ENCODE measurements around the gene MYH6. TPM values are rescaled to one million over a fixed set of nuclear protein-coding genes. Genes with fewer than 3 reads are reported as not detected.

Gene MYH6
- total and polyA plus RNA-seq, 9 donors, result 0.66 to 7.2 (median 4.4) TPM

DNA sequence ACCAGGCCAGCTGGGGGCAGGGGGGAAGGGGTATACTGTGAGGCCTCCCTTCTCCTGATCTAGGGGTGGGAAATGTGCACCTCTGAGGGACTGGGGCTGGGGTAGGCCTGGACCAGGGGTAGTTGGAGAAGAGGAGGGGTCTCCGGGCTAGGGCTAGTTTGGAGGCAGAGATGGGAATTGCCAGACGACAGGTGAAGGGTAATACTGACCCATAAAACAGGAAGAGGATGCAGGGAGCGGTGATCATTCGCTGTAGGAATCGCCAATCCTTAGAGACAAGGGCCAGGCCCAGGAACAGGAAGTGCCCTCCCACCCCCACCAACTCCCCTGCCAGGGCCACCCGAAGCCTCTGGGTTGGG is 59.8 kb downstream of the MYH6 start:
- no peak for DNase-seq

DNA sequence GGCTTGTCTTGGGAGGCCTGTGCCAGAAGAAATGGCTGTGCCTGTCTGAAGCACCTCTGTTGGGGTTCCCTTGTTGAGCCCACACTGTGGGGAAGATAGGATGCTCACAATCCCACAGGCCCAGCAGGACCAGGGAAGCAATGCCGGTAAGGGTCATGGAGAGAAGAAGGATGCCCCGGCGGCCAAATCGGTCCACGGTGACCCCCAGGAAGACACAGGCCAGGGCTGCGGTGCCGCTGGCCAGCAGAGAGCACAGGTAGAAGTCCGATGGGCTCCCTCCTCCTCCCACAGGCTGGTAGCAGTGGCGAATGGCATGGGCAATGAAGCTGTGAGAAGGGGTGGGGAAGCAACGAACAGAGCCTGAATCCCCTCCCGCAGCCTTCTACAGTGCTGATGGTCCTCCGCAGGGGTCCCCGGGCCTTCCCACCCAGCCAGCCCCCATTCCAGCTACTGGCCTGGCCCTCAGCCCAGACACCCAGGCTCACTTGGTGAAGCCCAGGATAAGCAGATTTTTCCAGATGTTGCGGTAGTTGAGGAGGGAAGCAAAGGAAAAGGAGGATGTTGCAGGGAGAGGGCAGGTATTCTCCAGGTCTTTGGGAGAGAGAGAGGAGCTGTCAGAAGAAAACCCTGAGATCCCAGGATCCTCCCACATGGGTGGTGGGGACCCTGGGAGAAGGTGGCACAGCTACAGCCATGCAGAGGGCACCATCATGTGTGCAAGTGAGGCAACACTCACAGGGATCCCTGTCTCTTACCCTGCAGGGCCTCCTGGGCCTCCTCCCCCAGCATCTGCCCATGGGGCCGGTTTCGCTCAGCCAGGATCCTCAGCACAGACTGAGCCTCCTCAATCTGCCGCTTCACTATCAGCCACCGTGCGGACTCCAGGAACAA is 60.4 kb downstream of the MYH6 start:
- Histone ChIP-seq H3K4me3 (ENCODE audit: low read length) (no peak overlapping the region), H3K4me1 (ENCODE audit: control insufficient read depth, insufficient read depth, low read length) (peaks cover 10% of the 10 kb centered on the region), H3K36me3 (ENCODE audit: control insufficient read depth, insufficient read depth, low read length) (peaks cover 16% of the 10 kb centered on the region), H3K27ac (ENCODE audit: low read length) (no peak overlapping the region), H3K9me3 (replicated peaks; ENCODE audit: control insufficient read depth, low read depth, low read length) (no peaks in the 10 kb centered on the region), H3K27me3 (ENCODE audit: control insufficient read depth, insufficient read depth, low read length) (peaks cover 10% of the 10 kb centered on the region)
- no peak for DNase-seq
- 82% methylated on average over 8 of the region's 19 CpGs for WGBS (ENCODE audit: insufficient coverage)

More for the DNA sequence above, 59.8 kb downstream of the MYH6 start:
- Histone ChIP-seq H3K36me3 (ENCODE audit: control insufficient read depth, insufficient read depth, low read length) (peaks cover 16% of the 10 kb centered on the region), H3K9me3 (replicated peaks; ENCODE audit: control insufficient read depth, low read depth, low read length) (no peaks in the 10 kb centered on the region), H3K27ac (ENCODE audit: low read length) (no peak overlapping the region), H3K4me1 (ENCODE audit: control insufficient read depth, insufficient read depth, low read length) (peaks cover 13% of the 10 kb centered on the region), H3K4me3 (ENCODE audit: low read length) (no peak overlapping the region), H3K27me3 (ENCODE audit: control insufficient read depth, insufficient read depth, low read length) (peaks cover 10% of the 10 kb centered on the region)
- WGBS (ENCODE audit: insufficient coverage), result 100% methylated on average over 1 of the region's 6 CpGs

DNA sequence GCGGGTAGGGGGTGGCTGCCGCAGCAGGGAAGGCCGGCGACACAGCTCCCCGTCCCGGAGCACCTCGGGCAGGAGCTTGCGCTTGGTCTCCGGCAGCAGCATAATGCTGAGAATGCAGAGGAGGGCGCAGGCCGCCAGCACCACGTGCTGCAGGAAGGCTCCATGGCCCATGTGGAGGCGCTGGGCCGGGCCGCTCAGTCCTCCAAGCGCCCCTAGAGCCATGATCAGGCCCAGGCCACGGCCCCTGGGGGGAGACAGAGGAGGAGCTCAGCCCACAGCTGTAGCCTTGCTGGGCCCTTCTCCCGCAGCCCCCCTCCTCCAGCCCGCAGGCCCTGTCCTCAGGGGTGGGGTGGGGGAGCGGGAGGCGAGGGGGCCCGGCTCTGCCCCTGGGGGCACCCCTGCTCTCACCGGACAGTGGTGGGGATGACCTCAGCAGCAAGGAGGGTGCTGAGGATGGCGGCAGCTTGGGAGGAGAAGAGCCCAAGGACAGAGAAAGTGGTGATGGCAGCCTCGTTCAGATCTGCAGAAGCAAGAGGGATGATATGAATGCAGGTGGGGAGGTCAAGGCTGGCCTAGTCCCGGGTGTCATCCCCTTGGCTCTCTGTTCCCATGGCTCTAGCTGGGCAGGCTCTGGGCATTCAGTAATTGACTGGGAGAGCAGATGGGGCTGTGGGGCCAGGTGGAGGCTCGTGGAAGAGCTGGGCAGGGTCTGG is 61.2 kb downstream of the MYH6 start:
- no peak for DNase-seq
- no peak overlapping the region for H3K4me3 ChIP-seq (ENCODE audit: low read length)
- H3K36me3 ChIP-seq (ENCODE audit: control insufficient read depth, insufficient read depth, low read length), result peaks cover 16% of the 10 kb centered on the region
- H3K27me3 ChIP-seq (ENCODE audit: control insufficient read depth, insufficient read depth, low read length), result peaks cover 5% of the 10 kb centered on the region
- H3K9me3 ChIP-seq (replicated peaks; ENCODE audit: control insufficient read depth, low read depth, low read length), result no peaks in the 10 kb centered on the region
- WGBS (ENCODE audit: insufficient coverage), result 67% methylated on average over 21 of the region's 27 CpGs
- peaks cover 4% of the 10 kb centered on the region for H3K4me1 ChIP-seq (ENCODE audit: control insufficient read depth, insufficient read depth, low read length)
- no peak overlapping the region for H3K27ac ChIP-seq (ENCODE audit: low read length)

DNA sequence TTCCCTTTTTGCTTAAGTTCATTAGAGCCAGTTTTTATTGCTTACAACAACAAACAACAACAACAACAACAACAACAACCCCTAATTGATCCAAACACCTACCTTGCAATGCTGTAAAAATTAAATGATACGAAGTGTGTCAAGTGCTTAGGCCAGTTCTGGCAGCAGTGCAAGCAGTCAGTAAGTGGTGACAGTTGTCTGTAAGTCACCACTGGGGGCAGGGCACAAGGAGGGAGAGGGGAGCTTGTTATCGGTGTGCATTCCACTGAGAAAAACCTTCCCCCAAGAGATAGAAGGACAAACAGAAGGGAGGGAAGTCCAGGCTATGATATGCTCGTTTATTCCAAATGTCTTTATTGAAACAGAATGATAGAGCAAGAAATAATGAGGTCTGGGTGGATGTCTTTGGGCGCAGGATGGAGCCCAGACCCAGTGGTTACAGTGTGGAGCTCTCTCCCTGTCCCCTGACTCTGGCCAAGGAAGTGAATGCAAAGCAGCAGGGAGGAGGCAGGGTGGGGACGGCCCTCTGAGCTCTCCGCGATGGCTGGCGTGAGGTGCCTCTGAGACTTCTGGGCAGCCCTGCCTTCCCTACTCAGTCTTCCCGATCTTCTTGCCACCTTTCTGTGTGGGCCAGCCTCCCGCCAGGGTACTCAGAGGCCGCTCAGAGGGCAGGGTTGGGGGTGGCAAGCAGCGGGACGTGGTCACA is 61.9 kb downstream of the MYH6 start:
- no peaks in the 10 kb centered on the region for H3K27me3 ChIP-seq (ENCODE audit: control insufficient read depth, insufficient read depth, low read length)
- peaks cover 16% of the 10 kb centered on the region for H3K36me3 ChIP-seq (ENCODE audit: control insufficient read depth, insufficient read depth, low read length)
- no peaks in the 10 kb centered on the region for H3K9me3 ChIP-seq (replicated peaks; ENCODE audit: control insufficient read depth, low read depth, low read length)
- no peak overlapping the region for H3K27ac ChIP-seq (ENCODE audit: low read length)
- no peak overlapping the region for H3K4me3 ChIP-seq (ENCODE audit: low read length)
- no peak for DNase-seq
- 76% methylated on average over 7 of the region's 13 CpGs for WGBS (ENCODE audit: insufficient coverage)
- H3K4me1 ChIP-seq (ENCODE audit: control insufficient read depth, insufficient read depth, low read length), result no peaks in the 10 kb centered on the region

DNA sequence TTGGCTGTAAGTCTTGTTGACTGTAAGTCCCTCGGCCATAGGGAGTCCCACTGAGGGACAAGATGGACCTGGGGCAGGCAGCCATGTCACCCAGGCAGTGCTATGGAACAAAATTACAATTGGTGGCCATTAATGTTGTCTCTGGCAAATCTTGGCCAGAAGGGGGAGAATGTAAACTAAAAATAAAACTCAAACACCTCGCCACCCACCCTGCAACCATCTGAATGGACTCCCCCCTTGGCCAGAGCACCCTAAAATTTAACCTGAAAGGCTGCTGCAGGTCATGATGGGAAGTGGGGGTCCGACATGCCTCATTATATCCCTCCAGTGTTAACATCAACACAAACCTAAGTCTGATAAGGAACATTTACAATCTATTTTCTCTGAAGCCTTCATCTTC is 63.6 kb downstream of the MYH6 start:
- no peak overlapping the region for H3K4me3 ChIP-seq (ENCODE audit: low read length)
- no peak overlapping the region for H3K27ac ChIP-seq (ENCODE audit: low read length)
- H3K27me3 ChIP-seq (ENCODE audit: control insufficient read depth, insufficient read depth, low read length), result no peaks in the 10 kb centered on the region
- WGBS (ENCODE audit: insufficient coverage), result 48% methylated on average over 2 of the region's 3 CpGs
- H3K36me3 ChIP-seq (ENCODE audit: control insufficient read depth, insufficient read depth, low read length), result peaks cover 15% of the 10 kb centered on the region
- no peaks in the 10 kb centered on the region for H3K9me3 ChIP-seq (replicated peaks; ENCODE audit: control insufficient read depth, low read depth, low read length)
- DNase-seq, result no peak
- H3K4me1 ChIP-seq (ENCODE audit: control insufficient read depth, insufficient read depth, low read length), result no peaks in the 10 kb centered on the region

DNA sequence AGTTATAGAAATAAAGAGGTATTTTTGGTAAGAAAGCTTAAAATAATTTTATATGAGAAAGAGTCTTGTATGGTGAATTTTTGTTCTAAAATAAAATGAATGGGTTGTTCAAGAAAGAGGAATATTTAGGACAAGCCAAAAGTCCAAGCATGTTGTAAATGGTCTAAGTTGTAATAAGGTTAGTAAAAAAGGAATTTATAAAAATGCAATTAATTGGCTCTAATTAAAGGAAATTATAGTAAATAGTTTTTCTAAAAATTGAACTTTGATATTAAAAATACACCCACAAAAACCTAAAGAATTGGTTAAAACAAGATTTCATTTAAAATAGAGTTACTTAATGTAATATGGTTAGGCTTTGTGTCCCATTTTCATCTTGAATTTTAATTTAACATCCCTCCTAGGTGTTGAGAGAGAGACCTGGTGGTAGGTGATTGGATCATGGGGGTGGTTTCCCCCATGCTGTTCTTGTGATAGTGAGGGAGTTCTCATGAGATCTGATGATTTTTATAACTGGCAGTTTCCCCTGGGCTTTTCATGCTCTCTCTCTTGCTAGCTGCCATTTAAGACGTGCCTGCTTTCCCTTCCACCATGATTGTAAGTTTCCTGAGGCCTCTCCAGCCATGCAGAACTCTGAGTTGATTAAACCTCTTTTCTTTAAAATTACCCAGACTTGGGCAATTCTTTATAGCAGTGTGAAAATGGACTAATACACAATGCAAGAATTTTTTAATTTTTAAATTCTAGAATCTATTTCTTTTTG is 68.4 kb downstream of the MYH6 start:
- Histone ChIP-seq H3K27me3 (ENCODE audit: control insufficient read depth, insufficient read depth, low read length) (no peaks in the 10 kb centered on the region), H3K4me3 (ENCODE audit: low read length) (no peak overlapping the region), H3K4me1 (ENCODE audit: control insufficient read depth, insufficient read depth, low read length) (no peaks in the 10 kb centered on the region), H3K27ac (ENCODE audit: low read length) (no peak overlapping the region), H3K36me3 (ENCODE audit: control insufficient read depth, insufficient read depth, low read length) (no peaks in the 10 kb centered on the region), H3K9me3 (replicated peaks; ENCODE audit: control insufficient read depth, low read depth, low read length) (peaks cover 3% of the 10 kb centered on the region)
- WGBS (ENCODE audit: insufficient coverage), result no CpG with 5 or more reads among the region's 1 CpG
- DNase-seq, result no peak

DNA sequence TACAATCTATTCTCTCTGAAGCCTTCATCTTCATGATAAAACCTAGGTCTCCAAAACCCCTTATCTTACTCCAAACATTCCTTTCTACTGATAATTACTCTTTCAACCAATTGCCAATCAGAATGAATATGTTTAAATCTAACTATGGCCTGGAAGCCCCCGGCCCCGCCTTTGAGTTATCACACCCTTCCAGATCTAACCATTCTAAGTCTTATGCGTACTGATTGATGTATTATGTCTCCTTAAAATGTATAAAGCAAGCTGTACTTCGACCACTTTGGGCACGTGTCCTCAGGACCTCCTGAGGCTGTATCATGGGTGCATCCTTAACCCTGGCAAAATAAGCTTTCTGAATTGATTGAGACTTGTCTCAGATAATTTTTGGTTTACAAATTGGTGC is 72.5 kb downstream of the MYH6 start:
- no CpG with 5 or more reads among the region's 5 CpGs for WGBS (ENCODE audit: insufficient coverage)
- no peak overlapping the region for H3K27ac ChIP-seq (ENCODE audit: low read length)
- no peak for DNase-seq
- H3K4me3 ChIP-seq (ENCODE audit: low read length), result no peak overlapping the region
- peaks cover 2% of the 10 kb centered on the region for H3K27me3 ChIP-seq (ENCODE audit: control insufficient read depth, insufficient read depth, low read length)
- H3K4me1 ChIP-seq (ENCODE audit: control insufficient read depth, insufficient read depth, low read length), result no peaks in the 10 kb centered on the region
- H3K36me3 ChIP-seq (ENCODE audit: control insufficient read depth, insufficient read depth, low read length), result no peaks in the 10 kb centered on the region
- H3K9me3 ChIP-seq (replicated peaks; ENCODE audit: control insufficient read depth, low read depth, low read length), result peaks cover 3% of the 10 kb centered on the region

Other genes starting within 250 kb of the MYH6 start
- gene SLC7A8, start 224.6 kb downstream of the MYH6 start, total RNA-seq, result 4.2 TPM
- gene SLC7A8, start 224.6 kb downstream of the MYH6 start, polyA plus RNA-seq (ENCODE audit: insufficient read depth in 1 of 8, insufficient read length in 8 of 8, low replicate concordance in 1 of 8), result 10 to 100 TPM in 2 of 8 donors, 1 to 10 TPM in 6; 2.6 to 10.6 (median 5.0) TPM
- gene RNF212B, start 170.3 kb downstream of the MYH6 start, total RNA-seq, result not detected
- under 1 TPM in 1 of 8 donors, not detected in 7; 0.52 TPM for gene RNF212B, start 170.3 kb downstream of the MYH6 start, polyA plus RNA-seq (ENCODE audit: insufficient read depth in 1 of 8, insufficient read length in 8 of 8, low replicate concordance in 1 of 8)
- gene HOMEZ, start 122.1 kb downstream of the MYH6 start, total RNA-seq, result 8.6 TPM
- gene HOMEZ, start 122.1 kb downstream of the MYH6 start, polyA plus RNA-seq (ENCODE audit: insufficient read depth in 1 of 8, insufficient read length in 8 of 8, low replicate concordance in 1 of 8), result 10 to 100 TPM in 5 of 8 donors, 1 to 10 TPM in 3; 8.9 to 12.6 (median 11.1) TPM
- gene PPP1R3E, start 105.4 kb downstream of the MYH6 start, total RNA-seq, result 7.5 TPM
- gene PPP1R3E, start 105.4 kb downstream of the MYH6 start, polyA plus RNA-seq (ENCODE audit: insufficient read depth in 1 of 8, insufficient read length in 8 of 8, low replicate concordance in 1 of 8), result 10 to 100 TPM in 5 of 8 donors, 1 to 10 TPM in 3; 8.0 to 19.2 (median 12.3) TPM
- gene BCL2L2, start 101.4 kb downstream of the MYH6 start, total RNA-seq, result 15.1 TPM
- gene BCL2L2, start 101.4 kb downstream of the MYH6 start, polyA plus RNA-seq (ENCODE audit: insufficient read depth in 1 of 8, insufficient read length in 8 of 8, low replicate concordance in 1 of 8), result 10 to 100 TPM; 26.1 to 39.3 (median 31.6) TPM
- 58.2 TPM for gene PABPN1, start 86.8 kb downstream of the MYH6 start, total RNA-seq
- gene PABPN1, start 86.8 kb downstream of the MYH6 start, polyA plus RNA-seq (ENCODE audit: insufficient read depth in 1 of 8, insufficient read length in 8 of 8, low replicate concordance in 1 of 8), result 100 to 1,000 TPM; 103 to 134 (median 123) TPM
- 15.5 TPM for gene SLC22A17, start 55.4 kb downstream of the MYH6 start, total RNA-seq
- gene SLC22A17, start 55.4 kb downstream of the MYH6 start, polyA plus RNA-seq (ENCODE audit: insufficient read depth in 1 of 8, insufficient read length in 8 of 8, low replicate concordance in 1 of 8), result 10 to 100 TPM; 18.2 to 26.8 (median 20.3) TPM
- gene EFS, start 43.1 kb downstream of the MYH6 start, total RNA-seq, result 20.8 TPM
- 10 to 100 TPM; 35.1 to 51.4 (median 45.4) TPM for gene EFS, start 43.1 kb downstream of the MYH6 start, polyA plus RNA-seq (ENCODE audit: insufficient read depth in 1 of 8, insufficient read length in 8 of 8, low replicate concordance in 1 of 8)
- gene IL25, start 35.5 kb downstream of the MYH6 start, total RNA-seq, result not detected
- gene IL25, start 35.5 kb downstream of the MYH6 start, polyA plus RNA-seq (ENCODE audit: insufficient read depth in 1 of 8, insufficient read length in 8 of 8, low replicate concordance in 1 of 8), result not detected
- gene CMTM5, start 31.2 kb downstream of the MYH6 start, total RNA-seq, result 1.1 TPM
- 1 to 10 TPM in 6 of 8 donors, under 1 TPM in 2; 0.88 to 4.5 (median 2.5) TPM for gene CMTM5, start 31.2 kb downstream of the MYH6 start, polyA plus RNA-seq (ENCODE audit: insufficient read depth in 1 of 8, insufficient read length in 8 of 8, low replicate concordance in 1 of 8)
- 124 TPM for gene MYH7, start 27.4 kb upstream of the MYH6 start, total RNA-seq
- gene MYH7, start 27.4 kb upstream of the MYH6 start, polyA plus RNA-seq (ENCODE audit: insufficient read depth in 1 of 8, insufficient read length in 8 of 8, low replicate concordance in 1 of 8), result 100 to 1,000 TPM; 345 to 948 (median 605) TPM
- gene NGDN, start 61.4 kb upstream of the MYH6 start, total RNA-seq, result 45.8 TPM
- 10 to 100 TPM; 37.0 to 46.9 (median 39.6) TPM for gene NGDN, start 61.4 kb upstream of the MYH6 start, polyA plus RNA-seq (ENCODE audit: insufficient read depth in 1 of 8, insufficient read length in 8 of 8, low replicate concordance in 1 of 8)
- gene ZFHX2, start 143.5 kb upstream of the MYH6 start, total RNA-seq, result 0.35 TPM
- gene ZFHX2, start 143.5 kb upstream of the MYH6 start, polyA plus RNA-seq (ENCODE audit: insufficient read depth in 1 of 8, insufficient read length in 8 of 8, low replicate concordance in 1 of 8), result 1 to 10 TPM; 1.2 to 2.5 (median 1.8) TPM
- 8.2 TPM for gene THTPA, start 148.0 kb upstream of the MYH6 start, total RNA-seq
- 10 to 100 TPM; 11.1 to 14.2 (median 13.4) TPM for gene THTPA, start 148.0 kb upstream of the MYH6 start, polyA plus RNA-seq (ENCODE audit: insufficient read depth in 1 of 8, insufficient read length in 8 of 8, low replicate concordance in 1 of 8)
- 9.5 TPM for gene AP1G2, start 159.5 kb upstream of the MYH6 start, total RNA-seq
- gene AP1G2, start 159.5 kb upstream of the MYH6 start, polyA plus RNA-seq (ENCODE audit: insufficient read depth in 1 of 8, insufficient read length in 8 of 8, low replicate concordance in 1 of 8), result 10 to 100 TPM; 13.9 to 30.0 (median 19.7) TPM
- gene JPH4, start 170.5 kb upstream of the MYH6 start, total RNA-seq, result 0.53 TPM
- gene JPH4, start 170.5 kb upstream of the MYH6 start, polyA plus RNA-seq (ENCODE audit: insufficient read depth in 1 of 8, insufficient read length in 8 of 8, low replicate concordance in 1 of 8), result 1 to 10 TPM in 4 of 8 donors, under 1 TPM in 4; 0.26 to 3.0 (median 0.95) TPM
- 0.09 TPM for gene DHRS2, start 228.1 kb upstream of the MYH6 start, total RNA-seq
- gene DHRS2, start 228.1 kb upstream of the MYH6 start, polyA plus RNA-seq (ENCODE audit: insufficient read depth in 1 of 8, insufficient read length in 8 of 8, low replicate concordance in 1 of 8), result under 1 TPM in 6 of 8 donors, not detected in 2; 0.05 to 0.23 (median 0.12) TPM